ENCODE measurements around the gene DLGAP1.

DLGAP1 gene

GRCh38 chr18:3921826-3922225, 533.3 kb downstream of the DLGAP1 start:
- DNase-seq = no peak

DNA sequence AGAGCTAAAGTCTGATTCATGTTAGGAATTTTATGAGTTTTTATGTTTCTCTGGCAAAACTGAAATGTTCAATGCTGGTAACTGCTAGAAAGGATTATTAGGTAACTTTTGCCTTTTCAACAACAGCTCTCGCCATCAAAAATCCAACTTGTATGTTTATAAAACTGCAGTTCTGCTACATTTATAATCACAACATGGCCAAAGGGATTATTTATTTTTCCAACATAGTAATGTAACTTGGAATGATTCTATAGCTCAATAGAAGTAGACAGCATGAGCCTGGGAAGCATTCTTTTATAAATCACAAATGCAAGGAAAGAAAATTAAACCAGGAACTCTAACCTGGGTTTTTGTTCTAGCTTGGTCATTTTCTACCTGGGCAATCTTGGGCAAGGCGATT, 534.3 kb downstream of the DLGAP1 start:
- no peak for DNase-seq

- DNase-seq = no peak
Measured at GRCh38 chr18:3919396-3920061, 535.6 kb downstream of the DLGAP1 start.

- no peak for DNase-seq
Measured at GRCh38 chr18:3916082-3916481, 539.0 kb downstream of the DLGAP1 start.

GRCh38 chr18:3914833-3915610, 540.1 kb downstream of the DLGAP1 start:
- DNase-seq = no peak

- no peak for DNase-seq
Measured at GRCh38 chr18:3914109-3914508, 541.0 kb downstream of the DLGAP1 start.

DNA sequence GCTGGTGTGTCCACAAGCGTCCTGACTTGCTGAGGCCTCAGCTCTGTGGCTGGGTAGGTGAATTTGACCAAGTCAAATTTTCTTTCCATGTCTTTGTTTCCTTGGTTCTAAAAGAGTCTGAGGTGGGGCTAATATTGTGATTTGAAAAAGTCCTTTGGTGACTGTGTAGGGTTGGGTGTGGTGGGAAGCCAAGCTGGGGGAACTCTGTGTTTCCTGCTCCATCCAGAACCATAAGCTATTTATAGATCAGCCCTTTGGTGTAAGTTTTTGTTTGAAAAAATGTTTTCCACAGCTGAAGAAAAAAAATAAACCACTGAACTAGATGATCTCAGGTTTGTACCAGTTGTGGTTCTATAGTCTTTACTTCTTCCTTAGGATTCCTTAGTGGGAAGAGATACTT, 542.4 kb downstream of the DLGAP1 start:
- DNase-seq = no peak

GRCh38 chr18:3911413-3911812, 543.7 kb downstream of the DLGAP1 start:
- no peak for DNase-seq

DNA sequence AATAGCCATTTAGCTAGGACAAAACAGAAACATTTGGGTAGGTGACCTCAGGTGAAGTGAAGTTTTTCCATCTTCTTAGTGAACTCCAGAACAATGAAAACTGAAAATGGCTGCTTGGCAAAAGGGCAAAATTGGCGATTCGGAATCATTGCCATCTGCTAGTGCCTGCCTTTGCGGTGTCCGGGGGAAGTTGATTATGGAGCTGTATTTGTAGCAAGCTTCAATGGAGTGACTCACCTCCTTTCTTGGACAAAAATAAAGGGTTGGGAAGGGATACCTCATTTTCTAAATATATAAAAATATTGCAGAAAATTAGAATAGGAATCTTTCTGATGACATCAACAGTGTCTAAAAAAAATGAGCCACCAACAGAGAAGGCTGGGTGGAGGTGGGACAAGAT, 544.6 kb downstream of the DLGAP1 start:
- no peak for DNase-seq

DNA sequence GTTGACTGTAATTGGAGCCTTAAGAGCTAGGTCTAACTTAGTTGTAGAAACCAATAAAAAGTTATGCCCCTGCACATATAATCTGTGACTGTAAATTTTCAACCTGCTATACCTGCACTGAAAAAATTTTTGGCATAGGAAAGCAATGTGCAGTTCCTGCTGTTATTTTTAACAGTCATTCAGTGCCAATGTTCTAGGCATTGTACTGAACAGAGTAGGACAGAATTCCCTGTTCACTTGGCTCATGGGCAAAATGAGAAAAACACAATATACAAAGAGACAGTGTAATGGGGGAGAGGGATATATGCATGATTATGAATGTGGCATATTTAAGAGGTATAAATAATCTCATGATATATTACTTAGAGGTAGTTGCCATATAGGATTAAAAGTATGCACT, 547.2 kb downstream of the DLGAP1 start:
- DNase-seq = no peak

- no peak for DNase-seq
Measured at GRCh38 chr18:3906116-3906750, 548.9 kb downstream of the DLGAP1 start.

- DNase-seq = no peak
Measured at GRCh38 chr18:3903337-3903736, 551.8 kb downstream of the DLGAP1 start.

DNA sequence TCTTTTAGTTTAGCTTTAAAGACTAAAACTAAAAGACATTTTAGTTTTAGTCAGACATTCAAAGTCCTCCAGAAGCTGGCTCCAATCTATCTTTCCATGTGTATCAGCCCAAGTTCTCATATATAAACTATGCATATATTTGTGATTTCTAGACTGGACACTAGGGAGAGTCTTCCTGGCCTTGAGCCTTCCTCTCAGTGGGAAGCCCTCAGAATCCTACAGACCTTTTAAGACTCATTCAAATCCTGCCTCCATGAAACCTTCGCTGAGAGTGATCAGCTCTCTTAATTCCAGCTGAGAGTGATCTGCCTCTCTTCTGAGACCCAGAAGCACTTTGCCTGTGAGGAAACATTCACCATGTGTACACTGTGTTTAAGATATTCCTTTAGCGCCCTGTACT, 552.4 kb downstream of the DLGAP1 start:
- DNase-seq = no peak

DNA sequence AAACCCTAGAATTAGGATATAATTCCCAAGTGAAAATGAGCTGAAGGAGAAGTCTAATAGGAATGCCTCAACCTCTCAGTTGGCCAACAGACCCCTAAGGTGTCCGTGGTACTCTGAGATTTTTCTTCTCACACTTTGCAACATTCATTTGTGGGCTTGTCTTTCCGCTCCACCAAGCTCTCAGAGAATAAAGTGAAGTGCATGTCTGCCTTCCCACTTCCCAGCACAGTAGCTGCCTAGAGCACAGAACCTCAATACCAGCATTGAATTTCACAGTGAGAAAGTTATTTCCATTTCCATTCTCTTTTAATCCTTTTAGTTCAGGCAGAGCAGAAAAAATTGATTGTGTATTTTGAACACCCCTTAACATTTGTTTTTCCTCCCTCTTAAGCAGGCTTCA, 553.3 kb downstream of the DLGAP1 start:
- no peak for DNase-seq

DNA sequence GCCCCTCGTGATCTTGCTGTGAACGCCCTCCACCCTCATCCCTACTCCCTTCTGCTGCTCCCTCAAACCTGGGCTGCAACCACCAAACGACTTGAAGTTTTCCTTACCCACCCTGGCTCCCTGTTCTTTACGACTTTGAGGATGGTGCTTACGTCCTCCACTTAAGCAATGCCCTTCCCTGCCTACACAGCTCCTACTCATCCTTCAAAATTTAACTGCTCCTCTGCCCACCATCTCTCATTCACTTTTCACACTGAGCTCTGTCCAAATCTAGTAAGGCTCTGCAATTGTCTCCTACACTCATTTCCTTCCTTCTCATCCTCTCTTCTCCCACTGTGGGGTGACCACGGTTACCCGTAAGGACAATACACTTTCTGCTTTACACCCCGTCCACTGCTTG, 554.1 kb downstream of the DLGAP1 start:
- no peak for DNase-seq

GRCh38 chr18:3900327-3900726, 554.8 kb downstream of the DLGAP1 start:
- no peak for DNase-seq

DNA sequence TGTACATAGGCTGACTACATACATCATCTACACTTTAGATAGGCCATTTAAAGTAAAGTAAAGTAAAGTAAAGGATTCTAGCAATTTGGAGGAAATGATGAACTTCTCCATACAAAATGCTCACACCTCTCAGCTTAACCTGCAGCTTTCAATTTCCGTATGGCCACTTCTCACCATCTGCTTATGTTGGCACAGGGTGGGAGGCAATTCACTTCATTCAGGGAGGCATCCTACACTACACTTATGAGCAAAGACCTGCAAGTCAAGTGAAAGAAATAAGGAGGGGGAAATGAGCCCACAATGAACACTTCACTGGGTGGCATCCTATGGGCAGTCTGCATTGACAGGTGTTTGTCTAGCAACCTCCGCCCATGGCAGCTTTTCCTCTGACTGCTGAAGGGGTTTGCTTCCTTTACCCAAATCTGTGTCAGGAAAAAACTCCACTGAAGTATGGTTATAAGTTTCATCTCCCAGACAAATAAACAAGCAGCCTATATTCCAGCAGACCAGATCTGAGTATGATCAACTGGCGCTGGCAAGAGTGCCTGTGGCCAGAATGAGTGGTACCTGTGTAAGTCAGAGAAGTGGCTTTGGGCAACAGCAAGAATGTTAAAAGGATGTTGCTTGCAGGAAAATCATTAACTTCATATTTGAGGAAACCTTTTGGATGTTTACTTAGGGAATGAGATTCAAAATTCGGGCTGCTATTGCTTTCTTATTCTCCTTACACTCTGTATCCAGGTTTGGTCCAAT, 556.1 kb downstream of the DLGAP1 start:
- DNase-seq = no peak

DNA sequence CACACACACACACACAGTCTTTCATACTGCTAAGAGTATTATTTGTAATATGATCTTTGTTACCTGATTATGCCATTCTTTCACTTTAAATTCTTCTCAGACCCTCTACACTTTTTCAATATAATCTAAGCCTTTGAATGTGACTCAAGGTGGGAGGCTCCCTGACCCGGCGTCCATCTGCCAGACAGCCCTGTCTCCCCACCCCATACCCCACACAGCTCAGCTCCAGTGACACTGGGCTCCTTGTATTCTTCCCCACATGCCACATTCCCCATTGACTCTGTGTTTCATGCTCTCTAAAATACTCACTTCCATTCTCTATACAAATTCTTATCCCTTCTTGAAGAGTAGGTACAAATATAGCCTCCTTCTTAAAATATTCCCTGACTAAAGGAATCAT, 563.0 kb downstream of the DLGAP1 start:
- no peak for DNase-seq

DNA sequence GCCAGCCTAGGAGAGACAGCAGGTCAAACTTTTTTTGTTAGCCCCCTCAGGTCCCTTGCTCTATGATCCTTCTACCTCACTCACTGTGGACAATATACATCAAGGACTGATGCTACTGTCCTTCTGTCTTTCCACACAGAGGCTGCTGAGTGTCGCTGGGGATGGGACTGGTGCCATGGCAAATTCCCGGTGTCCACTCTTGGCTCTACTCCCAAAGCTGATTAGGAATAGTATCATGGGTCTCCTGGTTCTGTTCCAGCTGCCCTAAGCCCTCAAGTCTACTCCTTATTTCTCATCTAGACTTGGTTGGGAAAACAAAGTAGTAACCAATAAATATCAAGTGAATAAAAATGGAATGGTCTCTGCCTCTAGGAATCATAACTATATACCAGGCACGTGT, 563.9 kb downstream of the DLGAP1 start:
- DNase-seq = no peak

GRCh38 chr18:3889803-3890202, 565.3 kb downstream of the DLGAP1 start:
- DNase-seq = no peak

DNA sequence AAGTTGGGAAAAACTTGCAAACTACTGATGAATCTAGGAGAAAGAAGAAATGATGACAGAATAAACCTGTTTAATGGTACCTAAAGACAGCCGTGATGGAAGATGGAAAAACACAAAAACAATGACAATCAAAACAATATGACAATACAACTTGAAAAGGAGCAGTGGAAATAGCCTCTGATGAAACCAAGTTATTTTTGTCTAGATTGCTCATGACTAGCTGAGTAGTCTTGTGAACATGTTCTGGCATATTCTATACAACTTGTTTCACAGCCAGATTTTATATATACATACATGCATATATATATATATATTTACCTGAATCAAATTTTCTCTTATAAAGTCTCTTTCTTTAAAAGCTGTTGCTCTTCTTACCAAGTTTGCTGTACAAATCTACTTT, 566.0 kb downstream of the DLGAP1 start:
- DNase-seq = no peak

DNA sequence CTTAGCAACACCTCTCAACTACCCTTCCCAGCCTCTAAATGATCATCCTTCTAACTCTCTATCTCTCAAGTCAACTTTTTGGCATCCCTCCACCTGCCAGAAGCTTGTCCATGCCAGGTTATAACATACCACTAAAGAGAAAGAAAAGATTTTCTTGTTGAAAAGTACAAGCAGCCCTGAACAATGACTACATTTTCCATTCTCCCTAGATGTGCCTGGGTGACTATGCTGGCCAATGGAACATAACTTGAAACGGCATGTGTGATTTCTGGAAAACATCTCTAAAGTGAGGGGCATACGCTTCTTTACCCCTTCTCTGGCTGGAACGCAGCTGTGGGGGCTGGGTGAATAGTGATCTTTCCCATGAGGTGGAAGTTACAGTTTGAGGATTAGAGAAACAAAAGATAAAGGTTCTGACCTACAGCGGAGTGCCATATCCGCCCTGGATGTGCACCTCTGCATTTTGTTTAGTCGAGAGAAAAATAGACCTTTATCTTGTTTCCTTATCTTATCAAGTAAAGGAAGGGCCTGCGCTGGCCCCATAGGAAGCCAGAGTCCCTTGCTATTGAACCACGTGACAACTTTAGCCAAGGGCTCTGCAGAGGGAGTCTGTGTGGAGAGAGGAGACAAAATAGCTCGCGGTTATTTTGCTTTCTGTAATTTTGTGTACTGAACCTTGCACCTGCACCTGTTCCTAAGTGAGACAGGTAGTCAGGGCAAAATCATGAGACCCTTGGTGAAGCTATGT, 568.4 kb downstream of the DLGAP1 start:
- DNase-seq = no peak

Data from hippocampal formation (tissue), 2 donors.